ENCODE measurements around the gene C1QL4. TPM values are rescaled to one million over a fixed set of nuclear protein-coding genes. Genes with fewer than 3 reads are reported as not detected.

Gene C1QL4
- total RNA-seq, 6 experiments from 2014 or later = not detected

DNA sequence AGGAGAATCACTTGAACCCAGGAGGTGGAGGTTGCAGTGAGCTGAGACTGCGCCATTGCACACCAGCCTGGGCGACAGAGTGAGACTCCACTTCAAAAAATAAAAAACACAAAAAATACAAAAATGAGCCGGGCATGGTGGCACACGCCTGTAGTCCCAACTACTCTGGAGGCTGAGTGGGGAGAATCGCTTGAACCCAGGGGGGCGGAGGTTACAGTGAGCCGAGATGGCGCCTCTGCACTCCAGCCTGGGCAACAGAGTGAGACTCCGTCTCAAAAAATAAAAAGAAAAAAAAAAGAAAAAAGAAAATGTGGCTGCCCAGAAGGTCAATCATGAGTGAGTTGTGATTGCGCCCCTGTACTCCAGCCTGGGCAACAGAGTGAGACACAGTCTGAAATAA is 18.9 kb upstream of the C1QL4 start:
- no peak for ATAC-seq
- no peak overlapping the region for H3K4me3 ChIP-seq
- no peaks in the 10 kb centered on the region for H3K4me1 ChIP-seq
- H3K27me3 ChIP-seq = no peaks in the 10 kb centered on the region
- WGBS (ENCODE audit: insufficient coverage, low coverage, low lambda C conversion rate, missing lambda C conversion rate) = 83% methylated on average over 7 of the region's 10 CpGs
- DNase-seq = no peak
- intact Hi-C loops (cut with DNase I) = loop anchor here in 1 of 2 donors (10.0 kb wide), 1 partner anchor 159 kb away; no protein-coding TSS in a partner anchor
- H3K36me3 ChIP-seq = peaks cover 0 to 19% (median 4%) of the 10 kb centered on the region in 4 donors
- H3K9me3 ChIP-seq = no peaks in the 10 kb centered on the region
- no peak overlapping the region for H3K27ac ChIP-seq
- TF ChIP-seq POLR2A (IDR thresholded peaks at IDR 0.05) = no peak
- TF ChIP-seq, protein P1, sequence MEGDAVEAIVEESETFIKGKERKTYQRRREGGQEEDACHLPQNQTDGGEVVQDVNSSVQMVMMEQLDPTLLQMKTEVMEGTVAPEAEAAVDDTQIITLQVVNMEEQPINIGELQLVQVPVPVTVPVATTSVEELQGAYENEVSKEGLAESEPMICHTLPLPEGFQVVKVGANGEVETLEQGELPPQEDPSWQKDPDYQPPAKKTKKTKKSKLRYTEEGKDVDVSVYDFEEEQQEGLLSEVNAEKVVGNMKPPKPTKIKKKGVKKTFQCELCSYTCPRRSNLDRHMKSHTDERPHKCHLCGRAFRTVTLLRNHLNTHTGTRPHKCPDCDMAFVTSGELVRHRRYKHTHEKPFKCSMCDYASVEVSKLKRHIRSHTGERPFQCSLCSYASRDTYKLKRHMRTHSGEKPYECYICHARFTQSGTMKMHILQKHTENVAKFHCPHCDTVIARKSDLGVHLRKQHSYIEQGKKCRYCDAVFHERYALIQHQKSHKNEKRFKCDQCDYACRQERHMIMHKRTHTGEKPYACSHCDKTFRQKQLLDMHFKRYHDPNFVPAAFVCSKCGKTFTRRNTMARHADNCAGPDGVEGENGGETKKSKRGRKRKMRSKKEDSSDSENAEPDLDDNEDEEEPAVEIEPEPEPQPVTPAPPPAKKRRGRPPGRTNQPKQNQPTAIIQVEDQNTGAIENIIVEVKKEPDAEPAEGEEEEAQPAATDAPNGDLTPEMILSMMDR (IDR thresholded peaks at IDR 0.05) = no peak

DNA sequence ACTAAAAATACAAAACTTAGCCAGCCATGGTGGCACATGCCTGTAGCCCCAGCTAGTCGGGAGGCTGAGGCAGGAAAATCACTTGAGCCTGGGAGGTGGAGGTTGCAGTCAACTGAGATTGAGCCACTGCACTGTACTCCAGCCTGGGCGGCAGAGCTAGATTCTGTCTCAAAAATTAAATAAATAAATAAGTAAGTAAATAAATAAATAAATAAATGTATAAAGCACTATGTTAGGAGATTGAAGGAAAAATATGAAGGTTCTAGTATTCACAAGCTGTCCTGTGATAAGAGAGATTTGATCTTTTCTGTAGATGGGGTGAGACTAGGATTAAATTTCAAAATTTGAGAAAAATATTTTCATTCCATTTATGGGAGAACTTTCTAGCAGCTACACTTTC is 15.4 kb upstream of the C1QL4 start:
- DNase-seq = no peak
- H3K27me3 ChIP-seq = no peaks in the 10 kb centered on the region

DNA sequence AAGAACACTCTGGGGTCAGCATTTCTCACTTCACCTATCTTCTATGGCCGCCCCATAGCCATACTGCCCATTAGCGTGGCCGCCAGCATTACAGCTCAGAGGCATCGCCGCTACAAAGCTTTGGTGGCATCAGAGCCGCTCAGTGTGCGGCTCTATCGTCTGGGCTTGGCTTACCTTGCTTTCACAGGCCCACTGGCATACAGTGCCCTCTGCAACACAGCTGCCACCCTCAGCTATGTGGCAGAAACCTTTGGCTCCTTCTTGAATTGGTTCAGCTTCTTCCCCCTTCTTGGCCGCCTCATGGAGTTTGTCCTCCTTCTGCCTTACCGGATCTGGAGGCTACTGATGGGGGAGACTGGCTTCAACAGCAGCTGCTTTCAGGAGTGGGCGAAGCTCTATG is 12.3 kb upstream of the C1QL4 start:
- no peak for ATAC-seq
- 68% methylated on average over 9 of the region's 11 CpGs for WGBS (ENCODE audit: insufficient coverage, low coverage, low lambda C conversion rate, missing lambda C conversion rate)
- H3K9me3 ChIP-seq = no peaks in the 10 kb centered on the region
- peak in 1 of 3 donors; percentile 39 for DNase-seq
- H3K27me3 ChIP-seq = no peaks in the 10 kb centered on the region
- peaks cover 0 to 46% (median 12%) of the 10 kb centered on the region in 4 donors for H3K4me1 ChIP-seq
- H3K4me3 ChIP-seq = peak overlapping the region; percentile 41 to 74 (median 66)
- intact Hi-C loops (cut with DNase I) = no loop called here
- TF ChIP-seq POLR2A (IDR thresholded peaks at IDR 0.05) = no peak
- TF ChIP-seq, protein P1 (IDR thresholded peaks at IDR 0.05) = no peak
- H3K27ac ChIP-seq = no peak overlapping the region
- peaks cover 0 to 19% (median 4%) of the 10 kb centered on the region in 4 donors for H3K36me3 ChIP-seq

More for the DNA sequence above, 15.4 kb upstream of the C1QL4 start:
- 60% methylated on average over 1 of the region's 2 CpGs for WGBS (ENCODE audit: insufficient coverage, low coverage, low lambda C conversion rate, missing lambda C conversion rate)
- no peak for ATAC-seq
- no peak overlapping the region for H3K4me3 ChIP-seq
- peaks cover 0 to 26% (median 8%) of the 10 kb centered on the region in 4 donors for H3K4me1 ChIP-seq
- H3K27ac ChIP-seq = no peak overlapping the region
- TF ChIP-seq, protein P1 (IDR thresholded peaks at IDR 0.05) = no peak
- TF ChIP-seq POLR2A (IDR thresholded peaks at IDR 0.05) = no peak
- H3K9me3 ChIP-seq = no peaks in the 10 kb centered on the region
- peaks cover 0 to 19% (median 4%) of the 10 kb centered on the region in 4 donors for H3K36me3 ChIP-seq
- intact Hi-C loops (cut with DNase I) = loop anchor here in 1 of 2 donors (10.0 kb wide), 1 partner anchor 162 kb away; no protein-coding TSS in a partner anchor

DNA sequence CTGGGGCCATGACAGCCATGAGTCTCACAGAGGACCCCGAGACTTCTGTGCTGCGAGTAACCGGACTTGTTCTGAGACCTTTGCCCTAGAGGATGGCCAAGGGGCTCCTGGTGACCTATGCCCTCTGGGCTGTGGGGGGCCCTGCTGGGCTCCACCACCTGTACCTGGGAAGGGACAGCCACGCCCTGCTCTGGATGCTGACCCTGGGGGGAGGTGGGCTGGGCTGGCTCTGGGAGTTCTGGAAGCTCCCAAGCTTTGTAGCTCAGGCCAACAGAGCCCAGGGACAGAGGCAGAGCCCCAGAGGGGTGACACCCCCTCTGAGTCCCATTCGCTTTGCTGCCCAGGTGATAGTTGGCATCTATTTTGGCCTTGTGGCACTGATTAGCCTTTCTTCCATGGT is 11.8 kb upstream of the C1QL4 start:
- Histone ChIP-seq H3K36me3 (peaks cover 0 to 19% (median 4%) of the 10 kb centered on the region in 4 donors), H3K27ac (peak overlapping the region in 2 of 3 donors; percentile 54 to 74), H3K9me3 (no peaks in the 10 kb centered on the region), H3K27me3 (no peaks in the 10 kb centered on the region), H3K4me3 (peak overlapping the region; percentile 41 to 74 (median 66)), H3K4me1 (peaks cover 0 to 46% (median 12%) of the 10 kb centered on the region in 4 donors)
- intact Hi-C loops (cut with DNase I) = no loop called here
- 58% methylated on average over 2 of the region's 5 CpGs for WGBS (ENCODE audit: insufficient coverage, low coverage, low lambda C conversion rate, missing lambda C conversion rate)
- ATAC-seq (no peak), DNase-seq (peak in 1 of 3 donors; percentile 40)
- TF ChIP-seq POLR2A (IDR thresholded peaks at IDR 0.05) = no peak
- TF ChIP-seq, protein P1 (IDR thresholded peaks at IDR 0.05) = no peak
